HEK293 (cell line): ENCODE results near the gene KIR3DL1.

Experiments
- CTCF ChIA-PET: fragments of 350-600 bp; formaldehyde crosslinking; extraction: SDS; loops from one replicate; lab custom pipeline; 2021; ENCODE audit warnings: antibody characterized with exemption; lab: Yijun Ruan, JAX
- POLR2A ChIA-PET: fragments of 300-600 bp; formaldehyde crosslinking; extraction: SDS; loops from one replicate; lab custom pipeline; 2020; ENCODE audit warnings: antibody characterized with exemption, inconsistent platforms; lab: Yijun Ruan, JAX
- H3K27ac ChIP-seq: fragments of 200-500 bp; sonication (Bioruptor generic); 2 replicates; pipeline ENCODE4 v1.5.1; 2014; ENCODE audit warnings: low read depth, low read length, control low read depth, inconsistent platforms; ENCODE audit errors: extremely low read depth
- H3K36me3 ChIP-seq, 2 experiments: fragments of 200-500 bp in 1 of 2; sonication (Bioruptor generic) in 1 of 2; 1 replicate in 1 of 2; 2 replicates in 1 of 2; pipeline ENCODE4 v1.5.1; 2014 to 2017; ENCODE audit warnings: inconsistent platforms in 2 of 2, low read length in 2 of 2; ENCODE audit not compliant: control insufficient read depth in 2 of 2, insufficient read depth in 1 of 2
- H3K4me1 ChIP-seq: fragments of 200-500 bp; sonication (Bioruptor generic); 2 replicates; pipeline ENCODE4 v1.5.1; 2014; ENCODE audit warnings: mild to moderate bottlenecking, low read length, inconsistent platforms; ENCODE audit not compliant: control insufficient read depth, insufficient read depth
- H3K4me3 ChIP-seq: 2 replicates; pipeline ENCODE4 v1.5.1; 2011; ENCODE audit warnings: low read depth, mild to moderate bottlenecking, control low read depth, low read length, moderate library complexity
- H3K9me3 ChIP-seq: fragments of 200-500 bp; sonication (Bioruptor generic); 2 replicates; pipeline ENCODE4 v1.5.1; 2014; ENCODE audit warnings: low read depth, low read length, inconsistent platforms; ENCODE audit not compliant: control insufficient read depth, insufficient read depth
- ZBTB48 ChIP-seq: fragments of 450-650 bp; formaldehyde crosslinking; IDR thresholded peaks from 2 replicates; pipeline ENCODE4 v1.5.1; 2016; ENCODE audit warnings: missing biosample characterization, missing genetic modification characterization
- ZNF211 ChIP-seq: fragments of 450-650 bp; formaldehyde crosslinking; IDR thresholded peaks from 2 replicates; pipeline ENCODE4 v1.5.1; 2016; ENCODE audit warnings: low read depth, missing biosample characterization, missing genetic modification characterization
- ZNF274 ChIP-seq, 2 experiments: fragments of 200-500 bp in 1 of 2; fragments of 450-650 bp in 1 of 2; sonication (Bioruptor generic) in 1 of 2; formaldehyde crosslinking in 1 of 2; IDR thresholded peaks; 2 replicates each; pipeline versions ENCODE4 v1.5.1 to v1.6.1; 2014 to 2016; ENCODE audit warnings: borderline replicate concordance in 1 of 2, inconsistent platforms in 1 of 2, low read length in 1 of 2, missing biosample characterization in 1 of 2, missing genetic modification characterization in 1 of 2
- ZNF324 ChIP-seq: fragments of 450-650 bp; formaldehyde crosslinking; IDR thresholded peaks from 2 replicates; pipeline ENCODE4 v1.5.1; 2016; ENCODE audit warnings: missing biosample characterization, missing genetic modification characterization
- ZNF529 ChIP-seq: fragments of 450-650 bp; formaldehyde crosslinking; IDR thresholded peaks from 2 replicates; pipeline ENCODE4 v1.5.1; 2017; ENCODE audit warnings: missing genetic modification characterization, missing biosample characterization; ENCODE audit not compliant: insufficient replicate concordance
- ZNF677 ChIP-seq: fragments of 450-650 bp; IDR thresholded peaks from 2 replicates; pipeline ENCODE4 v1.5.0; 2018; ENCODE audit warnings: missing biosample characterization, mild to moderate bottlenecking, missing genetic modification characterization, moderate library complexity
- ZNF701 ChIP-seq: fragments of 450-650 bp; formaldehyde crosslinking; IDR thresholded peaks from 2 replicates; pipeline ENCODE4 v1.5.1; 2016; ENCODE audit warnings: missing biosample characterization, missing genetic modification characterization
- ZNF776 ChIP-seq: fragments of 450-650 bp; formaldehyde crosslinking; IDR thresholded peaks from 2 replicates; pipeline ENCODE4 v1.5.0; 2017; ENCODE audit warnings: missing biosample characterization, missing genetic modification characterization, borderline replicate concordance

The KIR3DL1 gene

DNA sequence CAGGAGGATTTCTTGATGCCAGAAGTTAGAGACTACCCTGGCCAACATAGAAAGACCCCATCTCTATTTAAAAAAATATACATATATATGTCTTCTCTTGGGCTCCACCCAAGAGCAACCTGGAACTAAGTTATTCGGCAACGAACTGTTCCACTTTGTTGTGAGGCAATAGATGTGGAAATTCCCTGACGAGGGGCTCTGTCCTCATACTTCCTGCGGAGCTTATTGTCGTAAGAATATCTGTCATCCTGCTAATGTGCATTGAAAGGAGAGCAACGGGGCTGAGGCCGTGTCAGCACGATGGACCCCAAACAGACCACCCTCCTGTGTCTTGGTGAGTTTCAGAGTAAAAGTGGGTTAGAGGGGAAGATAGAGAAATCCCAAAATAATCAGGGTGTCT, 57.7 kb downstream of the KIR3DL1 start, which contains the start of gene FCAR (continued):
- TF ChIP-seq ZBTB48, result no peak
- TF ChIP-seq, all 188 proteins: peak for 0

DNA sequence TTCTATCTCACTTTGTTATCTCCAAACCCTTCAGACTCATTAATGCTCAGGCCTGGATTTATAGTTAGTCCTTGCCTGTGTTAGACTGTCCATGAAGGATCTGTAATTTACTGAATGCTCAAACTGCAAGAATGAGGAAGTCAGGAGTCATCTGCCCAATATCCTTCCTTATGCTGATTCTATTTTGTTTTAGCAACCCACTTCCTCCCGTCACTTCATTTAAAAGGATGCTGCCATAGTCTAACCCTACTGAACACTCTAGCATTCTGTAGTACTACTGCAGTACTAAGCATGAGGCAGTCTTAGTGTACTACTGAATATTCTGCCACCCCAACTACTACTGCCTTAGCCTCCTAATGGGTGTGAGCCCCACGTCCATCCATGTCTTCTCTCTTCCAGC, 59.2 kb downstream of the KIR3DL1 start:
- ChIA-PET POLR2A (no interaction called here), CTCF (interaction anchor here (1.1 to 2.7 kb wide), 2 partner anchors 12 to 201 kb away, joined by 4 to 9 read pairs; no protein-coding TSS in a partner anchor)

DNA sequence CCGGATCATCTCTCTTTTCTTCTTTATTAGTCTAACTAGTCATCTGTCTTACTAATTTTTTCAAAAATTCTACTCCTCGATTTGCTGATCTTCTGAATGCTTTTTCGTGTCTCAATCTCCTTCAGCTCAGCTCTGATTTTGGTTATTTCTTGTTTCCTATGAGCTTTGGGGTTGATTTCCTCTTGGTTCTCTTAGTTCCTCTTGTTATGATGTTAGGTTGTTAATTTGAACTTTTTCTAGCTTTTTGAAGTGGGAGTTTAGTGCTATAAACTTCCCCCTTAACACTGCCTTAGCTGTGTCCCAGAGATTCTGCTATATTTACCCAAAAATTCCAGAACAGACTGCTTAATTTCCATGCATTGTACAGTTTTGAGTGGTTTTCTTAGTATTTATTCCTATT, 61.2 kb downstream of the KIR3DL1 start:
- Histone ChIP-seq H3K4me1 (no peaks in the 10 kb centered on the region), H3K4me3 (no peak overlapping the region), H3K9me3 (no peaks in the 10 kb centered on the region), H3K27ac (no peak overlapping the region), H3K36me3 (no peaks in the 10 kb centered on the region)
- ChIA-PET CTCF (interaction anchor here (0.6 to 1.1 kb wide), 3 partner anchors 9 to 747 kb away, joined by 3 to 4 read pairs (median 3); partner anchors contain the start of genes GP6 and ZNF784), POLR2A (no interaction called here)
- TF ChIP-seq ZNF529 (tag by site-specific recombination), result no peak

More for the DNA sequence above, 59.2 kb downstream of the KIR3DL1 start:
- Histone ChIP-seq H3K9me3 (no peaks in the 10 kb centered on the region), H3K36me3 (no peaks in the 10 kb centered on the region), H3K27ac (no peak overlapping the region), H3K4me1 (no peaks in the 10 kb centered on the region), H3K4me3 (no peak overlapping the region)
- no peak for TF ChIP-seq ZNF211 (tag by site-specific recombination)
- no peak for TF ChIP-seq ZNF324 (tag by site-specific recombination)
- no peak for TF ChIP-seq ZNF274 (IDR thresholded peaks at IDR 0.05; ENCODE audit: low read length)
- TF ChIP-seq ZNF274 (tag by site-specific recombination; IDR thresholded peaks at IDR 0.05; ENCODE audit: borderline replicate concordance), result no peak
- TF ChIP-seq ZNF776 (tag by site-specific recombination), result no peak
- TF ChIP-seq ZNF701, result no peak
- TF ChIP-seq ZNF677 (tag by site-specific recombination), result no peak
